HEK293 (cell line): ENCODE data around the gene C4orf50.

ENCODE experiments used
- CTCF ChIA-PET: fragments of 350-600 bp; formaldehyde crosslinking; extraction: SDS; loops from one replicate; lab custom pipeline; 2021; ENCODE audit warnings: antibody characterized with exemption; lab: Yijun Ruan, JAX
- POLR2A ChIA-PET: fragments of 300-600 bp; formaldehyde crosslinking; extraction: SDS; loops from one replicate; lab custom pipeline; 2020; ENCODE audit warnings: antibody characterized with exemption, inconsistent platforms; lab: Yijun Ruan, JAX
- H3K27ac ChIP-seq: fragments of 200-500 bp; sonication (Bioruptor generic); 2 replicates; pipeline ENCODE4 v1.5.1; 2014; ENCODE audit warnings: low read depth, low read length, control low read depth, inconsistent platforms; ENCODE audit errors: extremely low read depth
- H3K36me3 ChIP-seq, 2 experiments: fragments of 200-500 bp in 1 of 2; sonication (Bioruptor generic) in 1 of 2; 1 replicate in 1 of 2; 2 replicates in 1 of 2; pipeline ENCODE4 v1.5.1; 2014 to 2017; ENCODE audit warnings: inconsistent platforms in 2 of 2, low read length in 2 of 2; ENCODE audit not compliant: control insufficient read depth in 2 of 2, insufficient read depth in 1 of 2
- H3K4me1 ChIP-seq: fragments of 200-500 bp; sonication (Bioruptor generic); 2 replicates; pipeline ENCODE4 v1.5.1; 2014; ENCODE audit warnings: mild to moderate bottlenecking, low read length, inconsistent platforms; ENCODE audit not compliant: control insufficient read depth, insufficient read depth
- H3K4me3 ChIP-seq: 2 replicates; pipeline ENCODE4 v1.5.1; 2011; ENCODE audit warnings: low read depth, mild to moderate bottlenecking, control low read depth, low read length, moderate library complexity
- H3K9me3 ChIP-seq: fragments of 200-500 bp; sonication (Bioruptor generic); 2 replicates; pipeline ENCODE4 v1.5.1; 2014; ENCODE audit warnings: low read depth, low read length, inconsistent platforms; ENCODE audit not compliant: control insufficient read depth, insufficient read depth
- GLI2 ChIP-seq: fragments of 450-650 bp; formaldehyde crosslinking; IDR thresholded peaks from 2 replicates; pipeline ENCODE4; 2017; ENCODE audit warnings: missing biosample characterization, missing genetic modification characterization, low read depth, borderline replicate concordance
- GLI4 ChIP-seq: fragments of 450-650 bp; formaldehyde crosslinking; IDR thresholded peaks from 2 replicates; pipeline ENCODE4 v1.5.1; 2016; ENCODE audit warnings: missing biosample characterization, missing genetic modification characterization
- GLIS1 ChIP-seq: fragments of 450-650 bp; formaldehyde crosslinking; IDR thresholded peaks from 2 replicates; pipeline ENCODE4 v1.5.1; 2016; ENCODE audit warnings: missing biosample characterization, missing genetic modification characterization
- OVOL3 ChIP-seq: fragments of 450-650 bp; formaldehyde crosslinking; IDR thresholded peaks from 2 replicates; pipeline ENCODE4 v1.5.1; 2016; ENCODE audit warnings: missing biosample characterization, missing genetic modification characterization
- PRDM10 ChIP-seq: fragments of 450-650 bp; formaldehyde crosslinking; IDR thresholded peaks from 2 replicates; pipeline ENCODE4 v1.5.1; 2016; ENCODE audit warnings: missing biosample characterization, missing genetic modification characterization
- YY2 ChIP-seq: fragments of 450-650 bp; formaldehyde crosslinking; IDR thresholded peaks from 2 replicates; pipeline ENCODE4 v1.5.1; 2016; ENCODE audit warnings: missing biosample characterization, missing genetic modification characterization
- ZNF366 ChIP-seq: fragments of 450-650 bp; formaldehyde crosslinking; conservative IDR thresholded peaks from 2 replicates; pipeline ENCODE4 v1.5.1; 2016; ENCODE audit warnings: missing biosample characterization, missing genetic modification characterization
- ZNF426 ChIP-seq: fragments of 450-650 bp; formaldehyde crosslinking; IDR thresholded peaks from 2 replicates; pipeline ENCODE4 v1.5.1; 2017; ENCODE audit warnings: missing biosample characterization, missing genetic modification characterization, mild to moderate bottlenecking, inconsistent platforms, moderate library complexity
- ZNF629 ChIP-seq: fragments of 450-650 bp; formaldehyde crosslinking; IDR thresholded peaks from 2 replicates; pipeline ENCODE4 v1.5.1; 2017; ENCODE audit warnings: missing biosample characterization, missing genetic modification characterization
- ZNF664 ChIP-seq: fragments of 450-650 bp; formaldehyde crosslinking; IDR thresholded peaks from 2 replicates; pipeline ENCODE4 v1.5.1; 2016; ENCODE audit warnings: missing biosample characterization, missing genetic modification characterization
- ZNF747 ChIP-seq: fragments of 450-650 bp; formaldehyde crosslinking; IDR thresholded peaks from 2 replicates; pipeline ENCODE4 v1.5.1; 2016; ENCODE audit warnings: missing biosample characterization, missing genetic modification characterization
- ZNF777 ChIP-seq: fragments of 450-650 bp; formaldehyde crosslinking; IDR thresholded peaks from 2 replicates; pipeline ENCODE4 v1.5.1; 2017; ENCODE audit warnings: missing biosample characterization, missing genetic modification characterization, borderline replicate concordance
- TF ChIP-seq, protein P1 (sequence below): fragments of 450-650 bp; formaldehyde crosslinking; IDR thresholded peaks from 2 replicates; pipeline ENCODE4 v1.5.1; 2016; ENCODE audit warnings: missing biosample characterization, missing genetic modification characterization
- TF ChIP-seq, protein P2 (sequence below): fragments of 450-650 bp; formaldehyde crosslinking; IDR thresholded peaks from 2 replicates; pipeline ENCODE4 v1.5.1; 2016; ENCODE audit warnings: missing biosample characterization, missing genetic modification characterization

Gene C4orf50

GRCh38 chr4:6042293-6043063, 24.2 kb upstream of the C4orf50 start:
- H3K36me3 ChIP-seq, result no peaks in the 10 kb centered on the region
- POLR2A ChIA-PET, result no interaction called here
- no peak for TF ChIP-seq ZNF777 (tag by site-specific recombination)
- TF ChIP-seq ZNF426 (tag by site-specific recombination), result no peak
- no peak for TF ChIP-seq YY2 (tag by site-specific recombination)
- TF ChIP-seq, protein P1, sequence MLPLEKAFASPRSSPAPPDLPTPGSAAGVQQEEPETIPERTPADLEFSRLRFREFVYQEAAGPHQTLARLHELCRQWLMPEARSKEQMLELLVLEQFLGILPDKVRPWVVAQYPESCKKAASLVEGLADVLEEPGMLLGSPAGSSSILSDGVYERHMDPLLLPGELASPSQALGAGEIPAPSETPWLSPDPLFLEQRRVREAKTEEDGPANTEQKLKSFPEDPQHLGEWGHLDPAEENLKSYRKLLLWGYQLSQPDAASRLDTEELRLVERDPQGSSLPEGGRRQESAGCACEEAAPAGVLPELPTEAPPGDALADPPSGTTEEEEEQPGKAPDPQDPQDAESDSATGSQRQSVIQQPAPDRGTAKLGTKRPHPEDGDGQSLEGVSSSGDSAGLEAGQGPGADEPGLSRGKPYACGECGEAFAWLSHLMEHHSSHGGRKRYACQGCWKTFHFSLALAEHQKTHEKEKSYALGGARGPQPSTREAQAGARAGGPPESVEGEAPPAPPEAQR (tag by site-specific recombination), result no peak
- TF ChIP-seq, protein P2, sequence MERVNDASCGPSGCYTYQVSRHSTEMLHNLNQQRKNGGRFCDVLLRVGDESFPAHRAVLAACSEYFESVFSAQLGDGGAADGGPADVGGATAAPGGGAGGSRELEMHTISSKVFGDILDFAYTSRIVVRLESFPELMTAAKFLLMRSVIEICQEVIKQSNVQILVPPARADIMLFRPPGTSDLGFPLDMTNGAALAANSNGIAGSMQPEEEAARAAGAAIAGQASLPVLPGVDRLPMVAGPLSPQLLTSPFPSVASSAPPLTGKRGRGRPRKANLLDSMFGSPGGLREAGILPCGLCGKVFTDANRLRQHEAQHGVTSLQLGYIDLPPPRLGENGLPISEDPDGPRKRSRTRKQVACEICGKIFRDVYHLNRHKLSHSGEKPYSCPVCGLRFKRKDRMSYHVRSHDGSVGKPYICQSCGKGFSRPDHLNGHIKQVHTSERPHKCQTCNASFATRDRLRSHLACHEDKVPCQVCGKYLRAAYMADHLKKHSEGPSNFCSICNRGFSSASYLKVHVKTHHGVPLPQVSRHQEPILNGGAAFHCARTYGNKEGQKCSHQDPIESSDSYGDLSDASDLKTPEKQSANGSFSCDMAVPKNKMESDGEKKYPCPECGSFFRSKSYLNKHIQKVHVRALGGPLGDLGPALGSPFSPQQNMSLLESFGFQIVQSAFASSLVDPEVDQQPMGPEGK (tag by site-specific recombination), result no peak
- no peak for TF ChIP-seq ZNF747
- no peak overlapping the region for H3K4me3 ChIP-seq
- no peak overlapping the region for H3K27ac ChIP-seq
- CTCF ChIA-PET, result no interaction called here
- H3K9me3 ChIP-seq, result no peaks in the 10 kb centered on the region
- no peaks in the 10 kb centered on the region for H3K4me1 ChIP-seq

- POLR2A ChIA-PET, result no interaction called here
- Histone ChIP-seq H3K9me3 (no peaks in the 10 kb centered on the region), H3K36me3 (no peaks in the 10 kb centered on the region), H3K4me3 (no peak overlapping the region), H3K27ac (no peak overlapping the region), H3K4me1 (no peaks in the 10 kb centered on the region)
- TF ChIP-seq ZNF629 (tag by site-specific recombination) (no peak), ZNF664 (tag by site-specific recombination) (no peak), GLIS1 (tag by site-specific recombination) (no peak)
- CTCF ChIA-PET, result no interaction called here
Observed at GRCh38 chr4:6041800-6042199, 23.6 kb upstream of the C4orf50 start.

DNA sequence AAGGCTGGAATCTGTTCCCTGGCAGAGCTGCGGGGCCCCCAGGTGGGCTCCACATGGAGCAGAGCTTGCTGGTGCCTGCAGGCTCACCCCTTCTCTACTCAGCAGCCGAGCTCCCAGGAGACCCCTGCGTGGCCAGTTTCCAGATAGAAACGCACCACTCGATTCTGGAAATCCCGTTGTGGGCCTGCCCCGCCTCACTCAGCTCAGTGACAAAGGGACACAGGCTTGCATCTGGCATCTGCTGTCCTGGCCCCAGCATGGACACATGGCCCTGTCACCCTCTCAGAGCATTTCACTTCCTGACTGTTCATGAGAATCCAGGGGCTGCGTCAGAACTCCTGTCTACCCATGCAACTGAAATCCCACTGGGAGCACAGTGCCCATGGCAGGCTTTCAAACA, 20.5 kb upstream of the C4orf50 start:
- Histone ChIP-seq H3K27ac (no peak overlapping the region), H3K9me3 (no peaks in the 10 kb centered on the region), H3K4me3 (no peak overlapping the region), H3K4me1 (no peaks in the 10 kb centered on the region), H3K36me3 (no peaks in the 10 kb centered on the region)
- CTCF ChIA-PET, result no interaction called here
- TF ChIP-seq PRDM10 (tag by site-specific recombination), result no peak
- TF ChIP-seq GLI4 (tag by site-specific recombination), result no peak
- TF ChIP-seq GLI2 (tag by site-specific recombination), result no peak
- TF ChIP-seq OVOL3 (tag by site-specific recombination), result no peak
- no peak for TF ChIP-seq ZNF747
- TF ChIP-seq, protein P2 (tag by site-specific recombination), result no peak
- no peak for TF ChIP-seq ZNF366 (tag by site-specific recombination)
- POLR2A ChIA-PET, result no interaction called here
